ENCODE data around the gene SYCP3. TPM values are rescaled to one million over a fixed set of nuclear protein-coding genes. Genes with fewer than 3 reads are reported as not detected.

The SYCP3 gene
- total RNA-seq, 2 donors from 2014 or later, result 0.24 TPM; not detected in 1

GRCh38 chr12:101729842-101730241 is 9.4 kb downstream of the SYCP3 start:
- no peak for DNase-seq (ENCODE audit: low spot score)
- intact Hi-C loops (cut with DNase I), result no loop called here

- DNase-seq (ENCODE audit: low spot score), result no peak
- intact Hi-C loops (cut with DNase I), result no loop called here
Measured at GRCh38 chr12:101727098-101727497, 12.2 kb downstream of the SYCP3 start.

GRCh38 chr12:101722392-101722791 is 16.9 kb downstream of the SYCP3 start:
- intact Hi-C loops (cut with DNase I), result no loop called here
- DNase-seq (ENCODE audit: low spot score), result no peak

GRCh38 chr12:101720118-101720517 is 19.1 kb downstream of the SYCP3 start:
- intact Hi-C loops (cut with DNase I), result no loop called here
- DNase-seq (ENCODE audit: low spot score), result no peak

GRCh38 chr12:101719566-101719965 is 19.7 kb downstream of the SYCP3 start:
- DNase-seq (ENCODE audit: low spot score), result no peak
- intact Hi-C loops (cut with DNase I), result no loop called here

- DNase-seq (ENCODE audit: low spot score), result no peak
- intact Hi-C loops (cut with DNase I), result no loop called here
Measured at GRCh38 chr12:101714877-101715444, 24.3 kb downstream of the SYCP3 start.

GRCh38 chr12:101713930-101714329 is 25.3 kb downstream of the SYCP3 start:
- intact Hi-C loops (cut with DNase I), result no loop called here
- no peak for DNase-seq (ENCODE audit: low spot score)

GRCh38 chr12:101713059-101713682 is 26.1 kb downstream of the SYCP3 start:
- DNase-seq (ENCODE audit: low spot score), result no peak
- intact Hi-C loops (cut with DNase I), result no loop called here

- no peak for DNase-seq (ENCODE audit: low spot score)
- intact Hi-C loops (cut with DNase I), result no loop called here
Measured at GRCh38 chr12:101710288-101710687, 29.0 kb downstream of the SYCP3 start.

GRCh38 chr12:101707131-101707782 is 32.0 kb downstream of the SYCP3 start:
- DNase-seq (ENCODE audit: low spot score), result no peak
- intact Hi-C loops (cut with DNase I), result no loop called here

- intact Hi-C loops (cut with DNase I), result no loop called here
- no peak for DNase-seq (ENCODE audit: low spot score)
Measured at GRCh38 chr12:101706403-101706802, 32.9 kb downstream of the SYCP3 start.

GRCh38 chr12:101703487-101703886 is 35.8 kb downstream of the SYCP3 start:
- intact Hi-C loops (cut with DNase I), result no loop called here
- no peak for DNase-seq (ENCODE audit: low spot score)

- intact Hi-C loops (cut with DNase I), result no loop called here
- no peak for DNase-seq (ENCODE audit: low spot score)
Measured at GRCh38 chr12:101700299-101700820, 38.9 kb downstream of the SYCP3 start.

GRCh38 chr12:101698800-101699347 is 40.4 kb downstream of the SYCP3 start:
- DNase-seq (ENCODE audit: low spot score), result no peak
- intact Hi-C loops (cut with DNase I), result no loop called here

GRCh38 chr12:101697930-101698799 is 41.1 kb downstream of the SYCP3 start:
- DNase-seq (ENCODE audit: low spot score), result peak; percentile 88
- intact Hi-C loops (cut with DNase I), result no loop called here

- intact Hi-C loops (cut with DNase I), result no loop called here
- DNase-seq (ENCODE audit: low spot score), result peak; percentile 89
Measured at GRCh38 chr12:101697197-101697929, 41.9 kb downstream of the SYCP3 start, which contains the start of gene CHPT1. Gene CHPT1, plus strand, starts transcription at chr12:101697640. Its CDS starts 222 bp downstream, at chr12:101697862.

GRCh38 chr12:101696251-101697196 is 42.7 kb downstream of the SYCP3 start:
- DNase-seq (ENCODE audit: low spot score), result peak; percentile 86
- intact Hi-C loops (cut with DNase I), result no loop called here

GRCh38 chr12:101695706-101696105 is 43.6 kb downstream of the SYCP3 start:
- no peak for DNase-seq (ENCODE audit: low spot score)
- intact Hi-C loops (cut with DNase I), result no loop called here

All from posterior vena cava (tissue), 2 donors.